Measurements from ENCODE around the gene VAPA. TPM values are rescaled to one million over a fixed set of nuclear protein-coding genes. Genes with fewer than 3 reads are reported as not detected.

Gene VAPA
- total RNA-seq, 1 donor from 2014 or later, result 167 TPM

GRCh38 chr18:9915291-9916076 is 1.7 kb downstream of the VAPA start:
- no peak for DNase-seq

GRCh38 chr18:9916077-9916639 is 2.3 kb downstream of the VAPA start:
- no peak for DNase-seq

GRCh38 chr18:9916808-9917207 is 3.0 kb downstream of the VAPA start:
- DNase-seq, result no peak

GRCh38 chr18:9918016-9918680 is 4.3 kb downstream of the VAPA start:
- DNase-seq, result no peak

GRCh38 chr18:9919564-9920232 is 5.9 kb downstream of the VAPA start:
- no peak for DNase-seq

GRCh38 chr18:9922592-9923311 is 8.9 kb downstream of the VAPA start:
- DNase-seq, result no peak

- DNase-seq, result no peak
Measured at GRCh38 chr18:9924371-9924943, 10.6 kb downstream of the VAPA start.

- no peak for DNase-seq
Measured at GRCh38 chr18:9925369-9925768, 11.6 kb downstream of the VAPA start.

GRCh38 chr18:9925795-9926194 is 12.0 kb downstream of the VAPA start:
- DNase-seq, result no peak

- no peak for DNase-seq
Measured at GRCh38 chr18:9926223-9926894, 12.5 kb downstream of the VAPA start.

GRCh38 chr18:9926977-9927376 is 13.2 kb downstream of the VAPA start:
- no peak for DNase-seq

- no peak for DNase-seq
Measured at GRCh38 chr18:9927392-9928063, 13.7 kb downstream of the VAPA start.

- DNase-seq, result no peak
Measured at GRCh38 chr18:9928646-9929259, 14.9 kb downstream of the VAPA start.

- no peak for DNase-seq
Measured at GRCh38 chr18:9930299-9930884, 16.6 kb downstream of the VAPA start.

GRCh38 chr18:9931146-9931545 is 17.3 kb downstream of the VAPA start:
- no peak for DNase-seq

- no peak for DNase-seq
Measured at GRCh38 chr18:9931678-9932077, 17.9 kb downstream of the VAPA start.

GRCh38 chr18:9933865-9934264 is 20.0 kb downstream of the VAPA start:
- no peak for DNase-seq

- DNase-seq, result no peak
Measured at GRCh38 chr18:9934274-9934673, 20.5 kb downstream of the VAPA start.

GRCh38 chr18:9941103-9941502 is 27.3 kb downstream of the VAPA start:
- no peak for DNase-seq

GRCh38 chr18:9941660-9942059 is 27.8 kb downstream of the VAPA start:
- DNase-seq, result no peak
